ENCODE measurements around the gene BRME1. TPM values are rescaled to one million over a fixed set of nuclear protein-coding genes. Genes with fewer than 3 reads are reported as not detected.
A peak's percentile ranks its signal among the peaks of the same experiment; 100 is the strongest.

The BRME1 gene
- total RNA-seq (2012; rRNA removed): under 0.01 and 0.22 TPM in 2 replicates

GRCh38 chr19:13905634-13906520, at the start of gene BRME1, which contains the start of gene CC2D1A:
Gene BRME1, minus strand, starts transcription at chr19:13906117. Its CDS starts 1,225 bp downstream, at chr19:13904892.
Gene CC2D1A, plus strand, starts transcription at chr19:13906201. Its CDS starts 241 bp downstream, at chr19:13906442.
- Histone ChIP-seq H3K36me3 (ENCODE audit: insufficient read depth, low read length) (peaks cover 6% of the 10 kb centered on the region), H3K27me3 (ENCODE audit: control insufficient read depth, insufficient read depth, low read length) (no peaks in the 10 kb centered on the region), H3K4me3 (ENCODE audit: low read length) (peak within 1 kb of the TSS; percentile 81), H3K9me3 (replicated peaks; ENCODE audit: low read length) (no peaks in the 10 kb centered on the region), H3K4me1 (ENCODE audit: control insufficient read depth, insufficient read depth, low read length) (peaks cover 9% of the 10 kb centered on the region), H3K9ac (ENCODE audit: low read depth, low read length) (peak within 1 kb of the TSS; percentile 82), H3K4me2 (ENCODE audit: low read length) (peak within 1 kb of the TSS; percentile 99)

- no peak overlapping the region for H3K4me2 ChIP-seq (ENCODE audit: low read length)
Measured at GRCh38 chr19:13954185-13954584, 48.3 kb upstream of the BRME1 start.

GRCh38 chr19:13952931-13953531, 47.1 kb upstream of the BRME1 start:
- Histone ChIP-seq H3K9me3 (replicated peaks; ENCODE audit: low read length) (no peaks in the 10 kb centered on the region), H3K27me3 (ENCODE audit: control insufficient read depth, insufficient read depth, low read length) (no peaks in the 10 kb centered on the region), H3K9ac (ENCODE audit: low read depth, low read length) (peak overlapping the region; percentile 79), H3K36me3 (ENCODE audit: insufficient read depth, low read length) (peaks cover 22% of the 10 kb centered on the region), H3K4me1 (ENCODE audit: control insufficient read depth, insufficient read depth, low read length) (peaks cover 8% of the 10 kb centered on the region), H3K4me3 (ENCODE audit: low read length) (peak overlapping the region; percentile 93), H3K4me2 (ENCODE audit: low read length) (peak overlapping the region; percentile 89)

More at GRCh38 chr19:13954185-13954584, 48.3 kb upstream of the BRME1 start:
- Histone ChIP-seq H3K9ac (ENCODE audit: low read depth, low read length) (no peak overlapping the region), H3K4me3 (ENCODE audit: low read length) (no peak overlapping the region), H3K9me3 (replicated peaks; ENCODE audit: low read length) (no peaks in the 10 kb centered on the region), H3K4me1 (ENCODE audit: control insufficient read depth, insufficient read depth, low read length) (peaks cover 8% of the 10 kb centered on the region), H3K27me3 (ENCODE audit: control insufficient read depth, insufficient read depth, low read length) (no peaks in the 10 kb centered on the region), H3K36me3 (ENCODE audit: insufficient read depth, low read length) (peaks cover 33% of the 10 kb centered on the region)

GRCh38 chr19:13952154-13952930, 46.4 kb upstream of the BRME1 start, which contains the start of gene DCAF15:
Gene DCAF15, plus strand, starts transcription at chr19:13952509. Its CDS starts 4 bp downstream, at chr19:13952513.
- Histone ChIP-seq H3K27me3 (ENCODE audit: control insufficient read depth, insufficient read depth, low read length) (no peaks in the 10 kb centered on the region), H3K9me3 (replicated peaks; ENCODE audit: low read length) (no peaks in the 10 kb centered on the region), H3K9ac (ENCODE audit: low read depth, low read length) (peak within 1 kb of the TSS; percentile 79), H3K36me3 (ENCODE audit: insufficient read depth, low read length) (peaks cover 19% of the 10 kb centered on the region), H3K4me1 (ENCODE audit: control insufficient read depth, insufficient read depth, low read length) (peaks cover 8% of the 10 kb centered on the region), H3K4me2 (ENCODE audit: low read length) (peak within 1 kb of the TSS; percentile 89), H3K4me3 (ENCODE audit: low read length) (peak within 1 kb of the TSS; percentile 93)

GRCh38 chr19:13951799-13952153, 45.9 kb upstream of the BRME1 start:
- Histone ChIP-seq H3K9me3 (replicated peaks; ENCODE audit: low read length) (no peaks in the 10 kb centered on the region), H3K4me3 (ENCODE audit: low read length) (peak overlapping the region; percentile 76), H3K4me1 (ENCODE audit: control insufficient read depth, insufficient read depth, low read length) (peaks cover 8% of the 10 kb centered on the region), H3K36me3 (ENCODE audit: insufficient read depth, low read length) (peaks cover 15% of the 10 kb centered on the region), H3K9ac (ENCODE audit: low read depth, low read length) (peak overlapping the region; percentile 15), H3K4me2 (ENCODE audit: low read length) (peak overlapping the region; percentile 83), H3K27me3 (ENCODE audit: control insufficient read depth, insufficient read depth, low read length) (no peaks in the 10 kb centered on the region)

GRCh38 chr19:13951043-13951442, 45.1 kb upstream of the BRME1 start:
- Histone ChIP-seq H3K9ac (ENCODE audit: low read depth, low read length) (no peak overlapping the region), H3K4me1 (ENCODE audit: control insufficient read depth, insufficient read depth, low read length) (peaks cover 8% of the 10 kb centered on the region), H3K4me3 (ENCODE audit: low read length) (no peak overlapping the region)

GRCh38 chr19:13946414-13946813, 40.5 kb upstream of the BRME1 start:
- Histone ChIP-seq H3K4me2 (ENCODE audit: low read length) (no peak overlapping the region), H3K9ac (ENCODE audit: low read depth, low read length) (no peak overlapping the region), H3K27me3 (ENCODE audit: control insufficient read depth, insufficient read depth, low read length) (no peaks in the 10 kb centered on the region)

More at GRCh38 chr19:13951043-13951442, 45.1 kb upstream of the BRME1 start:
- peaks cover 8% of the 10 kb centered on the region for H3K36me3 ChIP-seq (ENCODE audit: insufficient read depth, low read length)
- no peaks in the 10 kb centered on the region for H3K9me3 ChIP-seq (replicated peaks; ENCODE audit: low read length)
- no peak overlapping the region for H3K4me2 ChIP-seq (ENCODE audit: low read length)
- H3K27me3 ChIP-seq (ENCODE audit: control insufficient read depth, insufficient read depth, low read length): no peaks in the 10 kb centered on the region

GRCh38 chr19:13942023-13942684, 36.2 kb upstream of the BRME1 start:
- H3K4me3 ChIP-seq (ENCODE audit: low read length): no peak overlapping the region
- H3K27me3 ChIP-seq (ENCODE audit: control insufficient read depth, insufficient read depth, low read length): no peaks in the 10 kb centered on the region
- no peak overlapping the region for H3K4me2 ChIP-seq (ENCODE audit: low read length)
- H3K9ac ChIP-seq (ENCODE audit: low read depth, low read length): no peak overlapping the region
- H3K9me3 ChIP-seq (replicated peaks; ENCODE audit: low read length): no peaks in the 10 kb centered on the region
- peaks cover 16% of the 10 kb centered on the region for H3K4me1 ChIP-seq (ENCODE audit: control insufficient read depth, insufficient read depth, low read length)
- no peaks in the 10 kb centered on the region for H3K36me3 ChIP-seq (ENCODE audit: insufficient read depth, low read length)

More at GRCh38 chr19:13946414-13946813, 40.5 kb upstream of the BRME1 start:
- H3K9me3 ChIP-seq (replicated peaks; ENCODE audit: low read length): no peaks in the 10 kb centered on the region
- H3K36me3 ChIP-seq (ENCODE audit: insufficient read depth, low read length): no peaks in the 10 kb centered on the region
- no peaks in the 10 kb centered on the region for H3K4me1 ChIP-seq (ENCODE audit: control insufficient read depth, insufficient read depth, low read length)
- H3K4me3 ChIP-seq (ENCODE audit: low read length): no peak overlapping the region

GRCh38 chr19:13938301-13939064, 32.6 kb upstream of the BRME1 start, which contains the start of gene PODNL1:
Gene PODNL1, minus strand, starts transcription at chr19:13938417. Its CDS starts 236 bp downstream, at chr19:13938181.
- peak within 1 kb of the TSS; percentile 75 for H3K4me2 ChIP-seq (ENCODE audit: low read length)
- H3K9me3 ChIP-seq (replicated peaks; ENCODE audit: low read length): no peaks in the 10 kb centered on the region
- H3K9ac ChIP-seq (ENCODE audit: low read depth, low read length): peak within 1 kb of the TSS; percentile 39
- H3K27me3 ChIP-seq (ENCODE audit: control insufficient read depth, insufficient read depth, low read length): peaks cover 4% of the 10 kb centered on the region
- peak within 1 kb of the TSS; percentile 61 for H3K4me3 ChIP-seq (ENCODE audit: low read length)
- H3K36me3 ChIP-seq (ENCODE audit: insufficient read depth, low read length): no peaks in the 10 kb centered on the region
- peaks cover 16% of the 10 kb centered on the region for H3K4me1 ChIP-seq (ENCODE audit: control insufficient read depth, insufficient read depth, low read length)

Measured in skeletal muscle satellite cell (primary cell).